AG09309 (cell line): ENCODE results near the gene GTF2IRD1.

Experiments
- DNase-seq: peaks from one replicate; pipeline ENCODE4 v3.0.0-alpha.2; 2010; ENCODE audit warnings: low read depth
- H3K4me3 ChIP-seq: 2 replicates; pipeline ENCODE4 v1.5.1; 2011; ENCODE audit warnings: mild to moderate bottlenecking, low read depth, low read length, moderate library complexity; ENCODE audit not compliant: control insufficient read depth
- TF ChIP-seq, protein P1 (sequence below): IDR thresholded peaks from 2 replicates; pipeline ENCODE4 v1.5.1; 2011; ENCODE audit warnings: mild to moderate bottlenecking, low read depth, low read length, inconsistent platforms; ENCODE audit not compliant: insufficient read depth, control insufficient read depth; ENCODE audit errors: missing control alignments

Gene GTF2IRD1

DNA sequence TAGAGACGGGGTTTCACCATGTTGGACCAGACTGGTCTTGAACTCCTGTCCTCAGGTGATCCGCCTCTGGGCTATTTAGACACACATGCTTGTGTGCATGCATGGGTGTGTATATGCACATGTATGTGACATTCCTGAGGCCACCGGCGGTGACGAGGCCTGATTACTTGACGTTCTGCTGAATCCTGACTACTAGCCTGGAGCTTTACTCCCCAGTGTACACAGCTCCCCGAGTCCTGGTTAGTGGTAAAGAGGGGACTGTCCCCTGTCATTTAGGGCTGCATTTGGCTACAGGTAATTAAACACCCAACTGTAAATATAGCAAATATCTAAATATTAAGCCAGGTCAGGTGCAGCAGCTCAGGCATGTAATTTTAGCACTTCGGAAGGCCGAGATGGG, 14.2 kb downstream of the GTF2IRD1 start:
- no peak overlapping the region for H3K4me3 ChIP-seq
- no peak for DNase-seq
- TF ChIP-seq, protein P1, sequence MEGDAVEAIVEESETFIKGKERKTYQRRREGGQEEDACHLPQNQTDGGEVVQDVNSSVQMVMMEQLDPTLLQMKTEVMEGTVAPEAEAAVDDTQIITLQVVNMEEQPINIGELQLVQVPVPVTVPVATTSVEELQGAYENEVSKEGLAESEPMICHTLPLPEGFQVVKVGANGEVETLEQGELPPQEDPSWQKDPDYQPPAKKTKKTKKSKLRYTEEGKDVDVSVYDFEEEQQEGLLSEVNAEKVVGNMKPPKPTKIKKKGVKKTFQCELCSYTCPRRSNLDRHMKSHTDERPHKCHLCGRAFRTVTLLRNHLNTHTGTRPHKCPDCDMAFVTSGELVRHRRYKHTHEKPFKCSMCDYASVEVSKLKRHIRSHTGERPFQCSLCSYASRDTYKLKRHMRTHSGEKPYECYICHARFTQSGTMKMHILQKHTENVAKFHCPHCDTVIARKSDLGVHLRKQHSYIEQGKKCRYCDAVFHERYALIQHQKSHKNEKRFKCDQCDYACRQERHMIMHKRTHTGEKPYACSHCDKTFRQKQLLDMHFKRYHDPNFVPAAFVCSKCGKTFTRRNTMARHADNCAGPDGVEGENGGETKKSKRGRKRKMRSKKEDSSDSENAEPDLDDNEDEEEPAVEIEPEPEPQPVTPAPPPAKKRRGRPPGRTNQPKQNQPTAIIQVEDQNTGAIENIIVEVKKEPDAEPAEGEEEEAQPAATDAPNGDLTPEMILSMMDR: no peak

DNA sequence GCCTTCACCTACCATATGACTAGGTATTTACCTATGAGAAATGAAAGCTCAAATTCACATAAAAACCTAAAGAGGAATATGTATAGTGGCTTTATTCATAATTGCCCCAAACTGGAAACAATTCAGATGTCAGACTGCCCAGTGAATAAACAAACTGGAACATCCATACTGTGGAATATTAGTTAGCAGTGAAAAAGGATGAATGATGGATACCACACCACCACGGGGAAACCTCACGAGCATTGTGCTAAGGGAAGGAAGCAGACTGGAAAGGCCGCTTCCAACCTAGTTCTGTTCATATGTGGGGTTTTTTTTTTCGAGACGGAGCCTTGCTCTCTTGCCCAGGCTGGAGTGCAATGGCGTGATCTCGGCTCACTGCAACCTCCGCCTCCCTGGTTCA, 16.8 kb downstream of the GTF2IRD1 start:
- TF ChIP-seq, protein P1: no peak
- no peak for DNase-seq

DNA sequence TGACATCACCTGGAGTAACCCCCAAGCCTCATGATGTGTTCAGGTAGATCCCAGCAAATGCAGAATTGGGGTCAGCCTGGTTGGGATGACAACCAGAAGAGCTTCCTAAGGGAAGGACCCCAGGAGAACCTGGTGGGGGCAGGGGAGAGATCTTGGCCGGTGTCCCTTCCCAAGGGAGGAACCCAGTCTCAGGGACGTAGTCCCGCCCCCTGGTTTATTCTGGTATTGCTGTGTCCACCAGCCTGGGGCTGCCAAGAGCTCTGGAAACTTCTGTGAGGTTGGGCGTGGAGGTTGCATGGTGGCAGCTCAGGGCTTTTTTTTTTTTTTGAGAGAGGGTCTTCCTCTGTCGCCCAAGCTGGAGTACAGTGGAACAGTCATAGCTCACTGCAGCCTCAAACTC, 19.4 kb downstream of the GTF2IRD1 start:
- H3K4me3 ChIP-seq: no peak overlapping the region
- TF ChIP-seq, protein P1: no peak
- no peak for DNase-seq

More for the DNA sequence above, 16.8 kb downstream of the GTF2IRD1 start:
- no peak overlapping the region for H3K4me3 ChIP-seq

DNA sequence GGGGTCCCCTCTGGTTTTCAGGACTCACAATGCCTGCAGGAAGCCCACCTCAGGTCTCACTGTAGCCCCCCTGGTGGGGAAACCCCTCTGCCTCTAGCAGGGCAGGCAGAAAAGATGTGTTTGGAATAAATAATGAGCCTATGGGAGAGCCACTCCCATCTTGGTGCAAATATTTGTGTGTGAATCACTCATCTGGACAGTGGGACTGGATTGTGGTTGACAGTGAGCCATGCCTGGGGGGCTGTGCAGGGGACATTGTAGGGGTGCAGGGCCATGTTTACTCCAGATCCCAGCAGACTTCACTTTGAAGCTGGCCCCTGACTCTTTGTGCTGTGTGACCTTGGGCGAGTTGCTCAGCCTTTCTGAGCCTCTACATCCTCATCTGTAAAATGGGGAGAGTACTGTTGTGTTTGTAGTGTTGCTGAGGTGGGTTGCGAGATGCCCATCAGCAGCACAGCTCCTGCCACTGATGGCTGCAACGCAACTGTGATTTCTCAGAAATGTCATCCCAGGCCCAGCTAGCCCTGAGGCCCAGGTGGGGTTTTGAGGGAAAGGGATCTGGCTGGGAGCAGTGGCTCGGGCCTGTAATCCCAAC, 20.7 kb downstream of the GTF2IRD1 start:
- no peak for DNase-seq
- H3K4me3 ChIP-seq: no peak overlapping the region
- TF ChIP-seq, protein P1: no peak

DNA sequence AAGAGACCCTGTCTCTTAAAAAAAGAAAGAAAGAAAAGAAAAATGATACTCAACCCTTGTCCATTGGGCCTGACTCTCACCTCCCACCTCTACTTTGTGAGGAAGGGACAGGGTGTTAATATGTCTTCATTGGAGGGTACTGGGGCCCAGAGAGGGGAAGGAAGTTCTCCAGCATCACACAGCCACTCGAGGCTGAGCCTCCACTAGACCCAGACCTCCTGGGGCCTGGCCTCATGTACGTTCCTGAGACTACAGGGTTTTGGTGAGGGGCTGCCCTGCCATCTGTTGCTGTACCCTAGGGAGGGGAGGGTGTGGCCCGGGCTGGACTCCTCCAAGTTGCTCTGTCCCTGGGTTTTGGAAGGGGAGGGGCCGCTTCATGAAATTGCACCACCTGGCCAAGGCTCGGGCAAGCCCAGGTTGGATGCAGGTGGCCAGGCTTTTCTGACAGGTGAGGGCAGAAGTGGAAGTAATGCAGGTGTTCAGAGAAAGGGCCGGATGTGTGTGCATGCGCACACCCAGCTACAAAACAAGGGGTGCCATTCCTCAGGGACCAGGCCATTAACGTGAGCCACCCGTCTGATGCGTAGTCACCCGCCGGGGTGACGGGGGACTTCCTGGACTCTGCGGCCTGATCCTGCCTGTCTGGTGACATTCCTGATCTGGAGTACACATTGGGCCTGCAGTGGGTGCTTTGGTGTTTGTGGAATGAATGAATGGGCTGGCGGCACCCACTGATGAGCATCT, 21.7 kb downstream of the GTF2IRD1 start:
- no peak overlapping the region for H3K4me3 ChIP-seq
- TF ChIP-seq, protein P1: no peak
- no peak for DNase-seq

DNA sequence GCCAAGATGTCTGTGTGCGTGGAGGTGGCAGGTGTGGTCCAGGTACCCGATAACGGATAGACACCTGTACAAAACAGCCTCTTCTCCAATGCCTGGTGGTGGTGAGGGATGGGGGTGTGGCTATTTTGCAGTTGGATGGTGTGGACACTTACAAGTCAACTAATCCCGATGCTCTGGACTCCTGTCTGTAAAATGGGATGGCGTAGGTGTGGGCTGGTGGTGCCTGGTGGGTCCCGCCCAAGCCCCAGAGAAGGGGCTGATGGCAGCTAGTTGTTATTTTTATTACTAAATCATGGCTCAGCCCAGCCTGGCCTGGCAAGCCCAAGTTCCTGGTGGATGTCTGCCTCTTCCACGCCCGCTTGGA, 22.3 kb downstream of the GTF2IRD1 start:
- TF ChIP-seq, protein P1: no peak
- DNase-seq: no peak
- no peak overlapping the region for H3K4me3 ChIP-seq
